ENCODE measurements around the gene THSD7B.

Gene THSD7B

DNA sequence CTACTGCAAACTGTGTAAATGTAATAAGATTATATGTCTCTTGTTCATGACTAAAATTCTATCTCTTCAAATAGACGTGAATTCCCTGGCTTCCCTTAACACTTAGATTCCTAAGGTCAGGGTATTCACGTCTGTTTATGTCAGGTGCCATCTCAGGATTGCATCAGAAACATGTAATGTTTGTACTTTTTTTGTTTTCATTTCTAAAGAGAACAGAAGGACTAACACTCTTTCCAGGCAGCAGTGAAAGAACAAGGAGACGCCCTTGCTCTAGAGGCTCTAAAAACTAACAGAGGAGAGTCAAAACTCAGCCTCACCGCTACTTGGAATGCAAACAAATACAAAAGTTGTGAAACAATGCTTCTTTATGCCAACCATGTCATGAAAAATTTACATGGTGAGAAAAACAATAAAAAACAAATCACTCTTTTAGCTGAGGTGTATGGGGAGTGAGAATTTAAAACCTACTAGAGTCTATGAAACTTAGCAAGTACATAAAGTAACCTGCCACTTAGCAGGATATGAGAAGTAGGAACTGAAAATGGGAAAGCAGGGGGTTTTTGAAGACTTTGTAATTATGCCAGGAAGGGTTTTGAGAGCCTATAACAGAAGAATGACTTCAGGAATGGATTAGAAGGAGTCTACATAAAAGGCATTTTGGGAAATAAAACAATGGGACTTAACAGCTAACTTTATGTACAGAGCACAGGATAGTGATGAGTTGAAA lies 522.7 kb downstream of the THSD7B start:
- H3K36me3 Mint-ChIP-seq (ENCODE audit: low read depth), result no peaks in the 10 kb centered on the region
- peaks cover 4% of the 10 kb centered on the region for H3K27me3 Mint-ChIP-seq (ENCODE audit: low read depth)
- no peaks in the 10 kb centered on the region for H3K4me1 Mint-ChIP-seq
- no peak overlapping the region for H3K27ac Mint-ChIP-seq
- peaks cover 6% of the 10 kb centered on the region for H3K9me3 Mint-ChIP-seq
- H3K4me3 Mint-ChIP-seq, result no peak overlapping the region
- TF ChIP-seq, protein P1, sequence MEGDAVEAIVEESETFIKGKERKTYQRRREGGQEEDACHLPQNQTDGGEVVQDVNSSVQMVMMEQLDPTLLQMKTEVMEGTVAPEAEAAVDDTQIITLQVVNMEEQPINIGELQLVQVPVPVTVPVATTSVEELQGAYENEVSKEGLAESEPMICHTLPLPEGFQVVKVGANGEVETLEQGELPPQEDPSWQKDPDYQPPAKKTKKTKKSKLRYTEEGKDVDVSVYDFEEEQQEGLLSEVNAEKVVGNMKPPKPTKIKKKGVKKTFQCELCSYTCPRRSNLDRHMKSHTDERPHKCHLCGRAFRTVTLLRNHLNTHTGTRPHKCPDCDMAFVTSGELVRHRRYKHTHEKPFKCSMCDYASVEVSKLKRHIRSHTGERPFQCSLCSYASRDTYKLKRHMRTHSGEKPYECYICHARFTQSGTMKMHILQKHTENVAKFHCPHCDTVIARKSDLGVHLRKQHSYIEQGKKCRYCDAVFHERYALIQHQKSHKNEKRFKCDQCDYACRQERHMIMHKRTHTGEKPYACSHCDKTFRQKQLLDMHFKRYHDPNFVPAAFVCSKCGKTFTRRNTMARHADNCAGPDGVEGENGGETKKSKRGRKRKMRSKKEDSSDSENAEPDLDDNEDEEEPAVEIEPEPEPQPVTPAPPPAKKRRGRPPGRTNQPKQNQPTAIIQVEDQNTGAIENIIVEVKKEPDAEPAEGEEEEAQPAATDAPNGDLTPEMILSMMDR (IDR thresholded peaks at IDR 0.05; ENCODE audit: unreplicated experiment in 3 of 3), result no peak

DNA sequence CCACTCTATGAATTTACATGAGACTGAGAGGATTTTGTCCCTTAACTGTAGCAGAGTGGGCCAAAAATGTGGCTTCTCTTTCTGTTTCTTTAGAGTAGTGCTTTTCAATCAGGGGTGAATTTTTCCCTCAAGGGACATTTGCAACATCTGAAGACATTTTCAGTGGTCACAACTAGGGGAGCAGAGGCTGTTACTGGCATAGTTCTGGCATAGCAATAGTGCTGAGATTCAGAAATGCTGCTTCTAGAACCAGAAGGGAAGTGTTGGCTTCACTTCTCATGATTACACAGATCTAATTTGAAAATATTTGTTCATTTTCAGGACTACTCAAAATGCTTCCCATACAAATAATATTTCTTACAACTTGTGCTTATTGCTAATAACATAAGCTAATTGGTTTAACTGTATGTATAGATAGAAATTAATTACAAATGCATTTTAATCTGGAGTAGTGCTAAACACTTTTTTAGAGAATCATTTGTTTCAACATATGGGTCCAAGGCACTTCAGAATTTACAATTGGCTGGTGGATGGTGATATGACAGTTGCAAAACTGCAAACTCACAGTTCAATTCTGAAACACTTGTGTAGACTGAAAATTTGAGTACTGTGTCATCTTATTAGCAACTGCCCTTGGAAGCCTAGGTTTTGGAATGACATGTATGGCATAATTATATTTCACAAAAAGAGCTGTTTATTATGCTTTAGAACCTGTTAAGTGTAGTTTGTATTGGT lies 526.7 kb downstream of the THSD7B start:
- Mint-ChIP-seq H3K36me3 (ENCODE audit: low read depth) (no peaks in the 10 kb centered on the region), H3K9me3 (no peaks in the 10 kb centered on the region)

DNA sequence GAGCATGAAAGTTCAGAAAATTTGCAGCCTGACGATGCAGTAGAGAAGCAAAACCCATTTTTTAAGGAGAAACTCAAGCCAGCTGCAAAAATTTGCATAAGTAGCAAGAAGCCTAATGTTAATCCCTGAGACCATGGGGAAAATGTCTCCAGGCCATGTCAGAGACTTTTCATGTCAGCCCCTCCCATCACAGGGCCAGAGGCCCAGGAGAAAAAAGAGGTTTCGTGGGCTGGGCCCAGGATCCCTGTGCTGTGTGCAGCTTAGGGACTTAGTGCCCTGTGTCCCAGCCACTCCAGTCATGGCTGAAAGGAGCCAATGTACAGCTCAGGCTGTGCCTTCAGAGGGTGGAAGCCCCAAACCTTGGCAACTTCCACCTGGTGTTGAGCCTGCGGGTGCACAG lies 533.0 kb downstream of the THSD7B start:
- no peak overlapping the region for H3K27ac Mint-ChIP-seq
- H3K9me3 Mint-ChIP-seq, result peaks cover 5% of the 10 kb centered on the region
- TF ChIP-seq, protein P1 (IDR thresholded peaks at IDR 0.05; ENCODE audit: unreplicated experiment in 3 of 3), result no peak
- no peaks in the 10 kb centered on the region for H3K27me3 Mint-ChIP-seq (ENCODE audit: low read depth)
- peaks cover 6% of the 10 kb centered on the region for H3K36me3 Mint-ChIP-seq (ENCODE audit: low read depth)
- no peak overlapping the region for H3K4me3 Mint-ChIP-seq
- H3K4me1 Mint-ChIP-seq, result no peaks in the 10 kb centered on the region

More for the DNA sequence above, 526.7 kb downstream of the THSD7B start:
- Mint-ChIP-seq H3K4me1 (no peaks in the 10 kb centered on the region), H3K27me3 (ENCODE audit: low read depth) (peaks cover 4% of the 10 kb centered on the region), H3K27ac (no peak overlapping the region), H3K4me3 (no peak overlapping the region)
- TF ChIP-seq, protein P1 (IDR thresholded peaks at IDR 0.05; ENCODE audit: unreplicated experiment in 3 of 3), result no peak

DNA sequence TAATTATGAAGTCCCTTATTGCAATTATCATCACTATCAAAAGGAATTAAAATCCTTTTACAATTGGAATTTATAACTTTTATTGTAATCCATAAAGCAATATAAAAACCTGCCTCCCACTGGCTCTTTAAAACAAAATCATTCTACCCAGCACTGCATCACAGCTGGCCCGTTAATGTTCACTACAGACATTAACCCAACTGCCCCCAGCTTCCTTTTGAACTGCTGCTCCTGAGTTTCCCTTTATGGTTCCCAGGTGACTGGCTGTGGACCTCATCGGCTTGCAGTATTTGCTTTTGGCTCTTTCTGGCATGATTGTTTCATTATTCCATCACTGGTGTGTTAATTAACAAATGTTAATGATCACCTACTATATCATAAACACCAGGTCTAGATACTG lies 535.6 kb downstream of the THSD7B start:
- H3K27ac Mint-ChIP-seq, result no peak overlapping the region
- H3K27me3 Mint-ChIP-seq (ENCODE audit: low read depth), result no peaks in the 10 kb centered on the region
- TF ChIP-seq, protein P1 (IDR thresholded peaks at IDR 0.05; ENCODE audit: unreplicated experiment in 3 of 3), result no peak
- no peaks in the 10 kb centered on the region for H3K4me1 Mint-ChIP-seq
- H3K4me3 Mint-ChIP-seq, result no peak overlapping the region
- peaks cover 5% of the 10 kb centered on the region for H3K9me3 Mint-ChIP-seq
- peaks cover 6% of the 10 kb centered on the region for H3K36me3 Mint-ChIP-seq (ENCODE audit: low read depth)

DNA sequence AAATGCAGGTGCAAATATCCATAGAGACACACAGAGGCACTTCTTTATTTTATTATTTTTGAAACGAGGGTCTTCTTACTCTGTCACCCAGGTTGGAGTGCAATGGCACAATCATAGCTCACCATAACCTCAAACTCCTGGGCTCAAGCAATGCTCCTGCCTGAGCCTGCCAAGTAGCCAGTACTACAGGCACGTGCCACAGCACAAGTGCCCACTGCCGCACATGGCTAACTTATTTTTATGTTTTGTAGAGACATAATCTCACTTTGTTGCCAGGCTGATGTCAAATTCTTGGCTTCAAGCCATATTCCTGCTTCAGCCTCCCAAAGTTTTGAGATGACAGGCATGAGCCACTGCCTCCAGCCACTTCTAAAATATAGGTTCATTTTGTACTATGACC lies 537.6 kb downstream of the THSD7B start:
- H3K4me1 Mint-ChIP-seq, result no peaks in the 10 kb centered on the region
- H3K27me3 Mint-ChIP-seq (ENCODE audit: low read depth), result no peaks in the 10 kb centered on the region
- peaks cover 1% of the 10 kb centered on the region for H3K9me3 Mint-ChIP-seq
- no peak overlapping the region for H3K27ac Mint-ChIP-seq
- TF ChIP-seq, protein P1 (IDR thresholded peaks at IDR 0.05; ENCODE audit: unreplicated experiment in 3 of 3), result no peak
- H3K36me3 Mint-ChIP-seq (ENCODE audit: low read depth), result peaks cover 1% of the 10 kb centered on the region
- H3K4me3 Mint-ChIP-seq, result no peak overlapping the region

All from nephron (organoid).